Measurements from ENCODE around the gene KIAA1217. TPM values are rescaled to one million over a fixed set of nuclear protein-coding genes. Genes with fewer than 3 reads are reported as not detected.
A peak's percentile ranks its signal among the peaks of the same experiment; 100 is the strongest.

KIAA1217 gene
- total RNA-seq, 1 experiment from 2014 or later: 7.8 TPM

GRCh38 chr10:24483701-24484100 is 274.8 kb downstream of the KIAA1217 start (continued):
- no peak for TF ChIP-seq ATF3 (IDR thresholded peaks at IDR 0.05)
- peak; percentile 79 for TF ChIP-seq JUND (IDR thresholded peaks at IDR 0.05)

- Histone ChIP-seq H3K27me3 (ENCODE audit: insufficient read depth, low read length) (no peaks in the 10 kb centered on the region), H2AFZ (ENCODE audit: low read depth, low read length, poor library complexity, severe bottlenecking) (no peak overlapping the region), H4K20me1 (ENCODE audit: insufficient read depth) (no peaks in the 10 kb centered on the region), H3K79me2 (ENCODE audit: insufficient read depth, low read length) (no peaks in the 10 kb centered on the region), H3K4me3 (replicated peaks in 1 of 2; ENCODE audit: low read depth in 1 of 2, low read length in 2 of 2) (no peak overlapping the region), H3K9me2 (ENCODE audit: insufficient read depth) (no peaks in the 10 kb centered on the region), H3K36me3 (ENCODE audit: control insufficient read depth in 1 of 2, insufficient read depth in 2 of 2, low read length in 2 of 2) (no peaks in the 10 kb centered on the region), H3K27ac (ENCODE audit: low read depth, low read length) (no peak overlapping the region), H3K9me3 (ENCODE audit: control insufficient read depth in 1 of 2, insufficient read depth in 1 of 2, low read depth in 1 of 2, low read length in 2 of 2) (no peaks in the 10 kb centered on the region), H3K4me1 (ENCODE audit: control insufficient read depth in 1 of 2, insufficient read depth in 2 of 2, low read length in 2 of 2) (peaks cover 13 to 20% of the 10 kb centered on the region in 2 experiments), H3K4me2 (ENCODE audit: low read length) (no peak overlapping the region), H3K9ac (ENCODE audit: low read length) (no peak overlapping the region)
- intact Hi-C loops (cut with micrococcal nuclease): no loop called here
- no peak for ATAC-seq
- BruUV-seq (replicated peaks): no TSS peak
- RAD21 ChIA-PET (ENCODE audit: low non-redundant PET in 1 of 2, low total read pairs in 2 of 2, uncharacterized antibody in 2 of 2, unreplicated experiment in 2 of 2): no interaction called here
- POLR2A ChIA-PET: interaction anchor here (0.6 kb wide), 1 partner anchor 78 kb away, joined by 4 read pairs; no protein-coding TSS in a partner anchor
- DNase-seq (ENCODE audit: low read depth, low spot score): no peak
- TF ChIP-seq CTCF (IDR thresholded peaks at IDR 0.05 in 2 of 3, conservative IDR thresholded peaks at IDR 0.05 in 1 of 3; ENCODE audit: borderline replicate concordance in 1 of 3, insufficient read depth in 1 of 3, low read depth in 2 of 3, low read length in 2 of 3) (no peak), EZH2 (IDR thresholded peaks at IDR 0.05) (no peak), FOSL1 (IDR thresholded peaks at IDR 0.05; ENCODE audit: low read depth) (no peak), ZFX (IDR thresholded peaks at IDR 0.05) (no peak), ZBTB33 (IDR thresholded peaks at IDR 0.05; ENCODE audit: extremely low read depth, insufficient replicate concordance, low read length) (no peak), MAX (IDR thresholded peaks at IDR 0.05) (no peak), REST (IDR thresholded peaks at IDR 0.05; ENCODE audit: low read depth) (no peak), EGR1 (IDR thresholded peaks at IDR 0.05; ENCODE audit: low read depth) (no peak), CBX3 (IDR thresholded peaks at IDR 0.05; ENCODE audit: low read depth) (no peak), CEBPB (IDR thresholded peaks at IDR 0.05; ENCODE audit: low read depth) (no peak), TCF7L2 (IDR thresholded peaks at IDR 0.05; ENCODE audit: borderline replicate concordance, extremely low read depth, insufficient read depth, insufficient read length) (no peak), RAD21 (IDR thresholded peaks at IDR 0.05; ENCODE audit: low read depth) (no peak), ATF3 (IDR thresholded peaks at IDR 0.05) (no peak), JUND (IDR thresholded peaks at IDR 0.05) (no peak)
- CTCF ChIA-PET: no interaction called here
Observed at GRCh38 chr10:24484771-24485170, 275.8 kb downstream of the KIAA1217 start.
